Fibroblast of lung (primary cell): ENCODE results near the gene ASIC4. TPM values are rescaled to one million over a fixed set of nuclear protein-coding genes. Genes with fewer than 3 reads are reported as not detected.

Source experiments
- DNase-seq, 2 donors: peaks; one replicate each; pipeline versions ENCODE4 v3.0.0 to v3.0.0-alpha.2; 2010; ENCODE audit warnings: low read depth in 2 of 2
- H2AFZ ChIP-seq: 2 replicates; pipeline ENCODE4 v1.5.1; 2012; ENCODE audit warnings: low read length, control low read depth, inconsistent platforms
- H3K27ac ChIP-seq: 2 replicates; pipeline ENCODE4 v1.5.1; 2011; ENCODE audit warnings: low read length, control low read depth; ENCODE audit not compliant: insufficient read depth
- H3K27me3 ChIP-seq: 2 replicates; pipeline ENCODE4 v1.5.1; 2011; ENCODE audit warnings: mild to moderate bottlenecking, low read length; ENCODE audit not compliant: control insufficient read depth, insufficient read depth
- H3K36me3 ChIP-seq: 2 replicates; pipeline ENCODE4 v1.5.1; 2011; ENCODE audit warnings: low read length; ENCODE audit not compliant: control insufficient read depth, insufficient read depth
- H3K4me1 ChIP-seq: 2 replicates; pipeline ENCODE4 v1.5.1; 2011; ENCODE audit warnings: low read length; ENCODE audit not compliant: control insufficient read depth, insufficient read depth; ENCODE audit errors: extremely low read depth
- H3K4me2 ChIP-seq: 2 replicates; pipeline ENCODE4 v1.5.1; 2011; ENCODE audit warnings: low read length, control low read depth; ENCODE audit not compliant: insufficient read depth; ENCODE audit errors: extremely low read depth
- H3K4me3 ChIP-seq, 4 experiments: fragments of 200-600 bp in 1 of 4; sonication (generic) in 1 of 4; replicated peaks in 1 of 4; 2 replicates each; pipeline ENCODE4 v1.5.1; 2011 to 2016; ENCODE audit warnings: low read length in 4 of 4, low read depth in 3 of 4, mild to moderate bottlenecking in 3 of 4, control low read depth in 2 of 4, inconsistent platforms in 1 of 4, mixed read lengths in 1 of 4; ENCODE audit not compliant: insufficient read depth in 1 of 4; ENCODE audit errors: control extremely low read depth in 1 of 4
- H3K79me2 ChIP-seq: 2 replicates; pipeline ENCODE4 v1.5.1; 2012; ENCODE audit warnings: mild to moderate bottlenecking, low read length, inconsistent platforms; ENCODE audit not compliant: control insufficient read depth, insufficient read depth
- H3K9ac ChIP-seq: 2 replicates; pipeline ENCODE4 v1.5.1; 2011; ENCODE audit warnings: mild to moderate bottlenecking, low read length, control low read depth; ENCODE audit not compliant: insufficient read depth
- H3K9me3 ChIP-seq: 2 replicates; pipeline ENCODE4 v1.5.1; 2012; ENCODE audit warnings: low read depth, low read length; ENCODE audit not compliant: control insufficient read depth, insufficient read depth
- H4K20me1 ChIP-seq: 2 replicates; pipeline ENCODE4 v1.5.1; 2011; ENCODE audit warnings: low read length; ENCODE audit not compliant: control insufficient read depth, insufficient read depth; ENCODE audit errors: extremely low read depth
- CTCF ChIP-seq, 2 donors: IDR thresholded peaks in 1 of 2; conservative IDR thresholded peaks in 1 of 2; 1 replicate in 1 of 2; 2 replicates in 1 of 2; pipeline ENCODE4 v1.5.1; 2011 to 2012; ENCODE audit warnings: low read length in 2 of 2, control low read depth in 1 of 2, inconsistent platforms in 1 of 2, low read depth in 1 of 2, mild to moderate bottlenecking in 1 of 2
- EZH2 ChIP-seq: IDR thresholded peaks from 2 replicates; pipeline ENCODE4 v1.5.1; 2012; ENCODE audit warnings: low read length, control low read depth, mild to moderate bottlenecking; ENCODE audit errors: missing control alignments
- polyA plus RNA-seq, 2 donors: library from polyadenylated mRNA; depleted of rRNA in 1 of 2; stranded (reverse) in 1 of 2; unstranded in 1 of 2; fragments of >200 nt; gene quantifications; 2 replicates each; pipeline ENCODE4 v1.2.1, GENCODE V29; 2011 to 2012; ENCODE audit warnings: missing spikeins in 1 of 2
- total RNA-seq: library from RNA; depleted of rRNA; stranded (reverse); fragments of >200 nt; gene quantifications from 2 replicates; pipeline ENCODE4 v1.2.1, GENCODE V29; 2014

ASIC4 gene
- total and polyA plus RNA-seq, 2 donors (not counting 1 experiment from before 2014, with no cell fraction given): 0.33 TPM; not detected in 1

DNA sequence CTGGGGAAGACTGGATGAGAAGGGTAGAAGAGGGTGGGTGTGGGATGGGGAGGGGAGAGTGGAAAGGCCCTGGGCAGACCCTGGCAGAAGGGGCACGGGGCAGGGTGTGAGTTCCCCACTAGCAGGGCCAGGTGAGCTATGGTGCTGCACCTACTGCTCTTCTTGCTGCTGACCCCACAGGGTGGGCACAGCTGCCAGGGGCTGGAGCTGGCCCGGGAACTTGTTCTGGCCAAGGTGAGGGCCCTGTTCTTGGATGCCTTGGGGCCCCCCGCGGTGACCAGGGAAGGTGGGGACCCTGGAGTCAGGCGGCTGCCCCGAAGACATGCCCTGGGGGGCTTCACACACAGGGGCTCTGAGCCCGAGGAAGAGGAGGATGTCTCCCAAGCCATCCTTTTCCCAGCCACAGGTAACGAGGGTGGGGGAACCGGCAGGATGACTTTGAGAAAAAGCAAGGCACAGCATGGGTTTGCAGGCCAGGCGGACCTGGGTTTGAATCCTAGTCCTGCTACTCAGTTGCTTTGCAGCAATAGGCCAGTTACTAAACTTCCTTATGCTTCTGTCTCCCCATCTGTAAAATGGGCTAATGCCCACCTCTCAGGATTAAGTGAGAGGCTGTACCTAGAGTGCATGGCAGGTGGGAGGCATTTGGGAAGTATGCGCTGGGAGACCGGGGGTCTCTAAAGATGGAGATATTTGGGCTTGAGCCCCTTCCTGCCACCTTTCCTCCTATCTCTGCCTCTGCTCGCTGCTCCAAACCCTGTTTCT lies 58.1 kb downstream of the ASIC4 start, which contains the start of gene INHA:
Gene INHA (plus strand): TSS at position 74 of the 765 bp plus-strand sequence. CDS start 65 bp downstream, at position 139.
- Histone ChIP-seq H3K27me3 (peaks cover 15% of the 10 kb centered on the region), H4K20me1 (no peaks in the 10 kb centered on the region), H3K4me3 (peak within 1 kb of the TSS; percentile 37 to 68 (median 47)), H3K4me1 (peaks cover 3% of the 10 kb centered on the region), H3K36me3 (no peaks in the 10 kb centered on the region), H3K9me3 (no peaks in the 10 kb centered on the region), H3K4me2 (peak within 1 kb of the TSS; percentile 68), H2AFZ (peak within 1 kb of the TSS; percentile 35), H3K27ac (no peak within 1 kb of the TSS), H3K9ac (peak within 1 kb of the TSS; percentile 46), H3K79me2 (no peaks in the 10 kb centered on the region)
- no peak for TF ChIP-seq EZH2
- no peak for TF ChIP-seq CTCF (conservative IDR thresholded peaks at IDR 0.05 in 1 of 2, IDR thresholded peaks at IDR 0.05 in 1 of 2; ENCODE audit: low read depth in 1 of 2, low read length in 2 of 2)
- DNase-seq: no peak

DNA sequence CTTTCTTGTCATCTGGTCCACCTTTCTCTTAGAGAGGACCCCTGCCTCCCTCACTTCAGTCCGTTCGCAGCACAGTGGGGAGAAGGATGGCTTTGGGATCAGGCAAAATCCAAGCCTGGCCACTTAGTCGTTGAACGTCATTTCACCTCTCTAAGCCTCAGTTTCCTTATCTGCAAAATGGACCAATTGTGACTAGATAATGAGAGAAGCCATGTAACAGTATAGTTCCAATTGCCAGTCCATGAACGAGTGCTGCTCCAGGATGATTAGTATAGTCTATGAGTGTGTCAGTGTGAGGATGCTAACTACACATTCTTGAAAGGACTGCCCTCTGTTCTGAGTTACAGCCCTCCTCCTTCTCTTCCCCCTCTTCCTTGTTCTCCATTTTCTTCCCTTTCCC lies 58.9 kb downstream of the ASIC4 start:
- no peaks in the 10 kb centered on the region for H4K20me1 ChIP-seq
- H3K27me3 ChIP-seq: peaks cover 17% of the 10 kb centered on the region
- peaks cover 3% of the 10 kb centered on the region for H3K4me1 ChIP-seq
- H3K9me3 ChIP-seq: no peaks in the 10 kb centered on the region
- H2AFZ ChIP-seq: no peak overlapping the region
- TF ChIP-seq EZH2: no peak
- no peak for TF ChIP-seq CTCF (conservative IDR thresholded peaks at IDR 0.05 in 1 of 2, IDR thresholded peaks at IDR 0.05 in 1 of 2; ENCODE audit: low read depth in 1 of 2, low read length in 2 of 2)
- no peak overlapping the region for H3K27ac ChIP-seq
- H3K4me3 ChIP-seq: no peak overlapping the region
- H3K36me3 ChIP-seq: no peaks in the 10 kb centered on the region
- DNase-seq: no peak
- H3K79me2 ChIP-seq: no peaks in the 10 kb centered on the region
- no peak overlapping the region for H3K4me2 ChIP-seq
- no peak overlapping the region for H3K9ac ChIP-seq

GRCh38 chr2:219574484-219575311 lies 60.4 kb downstream of the ASIC4 start:
- Histone ChIP-seq H2AFZ (no peak overlapping the region), H3K4me2 (no peak overlapping the region), H4K20me1 (no peaks in the 10 kb centered on the region), H3K4me3 (no peak overlapping the region), H3K9me3 (no peaks in the 10 kb centered on the region), H3K27ac (no peak overlapping the region), H3K4me1 (peaks cover 3% of the 10 kb centered on the region), H3K36me3 (no peaks in the 10 kb centered on the region), H3K9ac (no peak overlapping the region), H3K79me2 (no peaks in the 10 kb centered on the region), H3K27me3 (peaks cover 25% of the 10 kb centered on the region)
- no peak for DNase-seq
- no peak for TF ChIP-seq CTCF (conservative IDR thresholded peaks at IDR 0.05 in 1 of 2, IDR thresholded peaks at IDR 0.05 in 1 of 2; ENCODE audit: low read depth in 1 of 2, low read length in 2 of 2)
- no peak for TF ChIP-seq EZH2
